ENCODE results near the gene SPTBN1. TPM values are rescaled to one million over a fixed set of nuclear protein-coding genes. Genes with fewer than 3 reads are reported as not detected.
A peak's percentile ranks its signal among the peaks of the same experiment; 100 is the strongest.
"Not testable (repeated sequence)": the region's sequence is repeated elsewhere in the genome, so short reads cannot be mapped to it uniquely, and the experiment has no call there.

The SPTBN1 gene
- total and polyA plus RNA-seq, 7 experiments from 2014 or later, result 43.3 to 207 (median 171) TPM

- no peaks in the 10 kb centered on the region for H3K9me3 Mint-ChIP-seq
- H3K4me1 Mint-ChIP-seq, result peaks cover 0 to 3% (median 0%) of the 10 kb centered on the region in 7 donors
- CTCF ChIA-PET, result no interaction called here
Measured at GRCh38 chr2:54697934-54698333, 241.8 kb downstream of the SPTBN1 start.

GRCh38 chr2:54698926-54699325, 242.8 kb downstream of the SPTBN1 start:
- H3K4me3 Mint-ChIP-seq; H3K27me3 ChIP-seq (ENCODE audit: control insufficient read depth in 2 of 2, insufficient read depth in 2 of 2, low read length in 2 of 2); CTCF ChIA-PET; H3K4me3 ChIP-seq (ENCODE audit: low read length); H3K36me3 ChIP-seq (ENCODE audit: control insufficient read depth in 2 of 3, insufficient read depth in 3 of 3, low read length in 3 of 3); POLR2A ChIA-PET; DNase-seq; H3K9me3 ChIP-seq (ENCODE audit: control insufficient read depth in 2 of 3, low read length in 3 of 3); H3K27ac Mint-ChIP-seq; H3K4me1 ChIP-seq (ENCODE audit: control insufficient read depth in 2 of 2, insufficient read depth in 2 of 2, low read length in 2 of 2); H3K9me3 Mint-ChIP-seq; H3K4me1 Mint-ChIP-seq; H3K36me3 Mint-ChIP-seq; H3K27ac ChIP-seq (ENCODE audit: low read depth, low read length); intact Hi-C loops (cut with micrococcal nuclease); ATAC-seq: not testable (repeated sequence)
- H3K27me3 Mint-ChIP-seq, result peaks cover 0 to 55% (median 7%) of the 10 kb centered on the region in 5 donors

More at GRCh38 chr2:54697934-54698333, 241.8 kb downstream of the SPTBN1 start:
- POLR2A ChIA-PET, result no interaction called here
- Mint-ChIP-seq H3K27me3 (peaks cover 0 to 59% (median 7%) of the 10 kb centered on the region in 5 donors), H3K36me3 (peaks cover 0 to 2% (median 0%) of the 10 kb centered on the region in 5 donors), H3K4me3 (no peak overlapping the region), H3K27ac (no peak overlapping the region)
- Histone ChIP-seq H3K27ac (ENCODE audit: low read depth, low read length) (no peak overlapping the region), H3K4me1 (ENCODE audit: control insufficient read depth in 2 of 2, insufficient read depth in 2 of 2, low read length in 2 of 2) (no peaks in the 10 kb centered on the region), H3K36me3 (ENCODE audit: control insufficient read depth in 2 of 3, insufficient read depth in 3 of 3, low read length in 3 of 3) (no peaks in the 10 kb centered on the region), H3K9me3 (ENCODE audit: control insufficient read depth in 2 of 3, low read length in 3 of 3) (no peaks in the 10 kb centered on the region), H3K27me3 (ENCODE audit: control insufficient read depth in 2 of 2, insufficient read depth in 2 of 2, low read length in 2 of 2) (no peaks in the 10 kb centered on the region), H3K4me3 (ENCODE audit: low read length) (no peak overlapping the region)
- ATAC-seq, result no peak
- intact Hi-C loops (cut with micrococcal nuclease), result loop anchor here in 1 of 2 donors (2.0 kb wide), 1 partner anchor 15 kb away; no protein-coding TSS in a partner anchor
- no peak for DNase-seq

- Histone ChIP-seq H3K27ac (ENCODE audit: low read depth, low read length) (no peak overlapping the region), H3K36me3 (ENCODE audit: control insufficient read depth in 2 of 3, insufficient read depth in 3 of 3, low read length in 3 of 3) (no peaks in the 10 kb centered on the region), H3K4me3 (ENCODE audit: low read length) (no peak overlapping the region), H3K27me3 (ENCODE audit: control insufficient read depth in 2 of 2, insufficient read depth in 2 of 2, low read length in 2 of 2) (no peaks in the 10 kb centered on the region), H3K9me3 (ENCODE audit: control insufficient read depth in 2 of 3, low read length in 3 of 3) (no peaks in the 10 kb centered on the region), H3K4me1 (ENCODE audit: control insufficient read depth in 2 of 2, insufficient read depth in 2 of 2, low read length in 2 of 2) (no peaks in the 10 kb centered on the region)
- H3K9me3 Mint-ChIP-seq, result no peaks in the 10 kb centered on the region
- ATAC-seq, result no peak
- H3K36me3 Mint-ChIP-seq, result no peaks in the 10 kb centered on the region
- no peak for DNase-seq
- CTCF ChIA-PET, result no interaction called here
- H3K27me3 Mint-ChIP-seq, result peaks cover 0 to 55% (median 7%) of the 10 kb centered on the region in 5 donors
- H3K4me3 Mint-ChIP-seq, result no peak overlapping the region
- intact Hi-C loops (cut with micrococcal nuclease), result loop anchor here in 1 of 2 donors (5.0 to 10.0 kb wide), 2 partner anchors 32 to 785 kb away; no protein-coding TSS in a partner anchor
- peaks cover 0 to 2% (median 0%) of the 10 kb centered on the region in 7 donors for H3K4me1 Mint-ChIP-seq
- H3K27ac Mint-ChIP-seq, result no peak overlapping the region
- POLR2A ChIA-PET, result no interaction called here
Measured at GRCh38 chr2:54699665-54700064, 243.5 kb downstream of the SPTBN1 start.

- intact Hi-C loops (cut with micrococcal nuclease), result loop anchor here in 1 of 2 donors (5.0 to 10.0 kb wide), 2 partner anchors 34 to 786 kb away; no protein-coding TSS in a partner anchor
Measured at GRCh38 chr2:54701029-54701428, 244.9 kb downstream of the SPTBN1 start.

GRCh38 chr2:54704238-54704637, 248.1 kb downstream of the SPTBN1 start:
- Histone ChIP-seq H3K27ac (ENCODE audit: low read depth, low read length) (no peak overlapping the region), H3K36me3 (ENCODE audit: control insufficient read depth in 2 of 3, insufficient read depth in 3 of 3, low read length in 3 of 3) (no peaks in the 10 kb centered on the region), H3K4me3 (ENCODE audit: low read length) (no peak overlapping the region), H3K27me3 (ENCODE audit: control insufficient read depth in 2 of 2, insufficient read depth in 2 of 2, low read length in 2 of 2) (no peaks in the 10 kb centered on the region), H3K9me3 (ENCODE audit: control insufficient read depth in 2 of 3, low read length in 3 of 3) (no peaks in the 10 kb centered on the region), H3K4me1 (ENCODE audit: control insufficient read depth in 2 of 2, insufficient read depth in 2 of 2, low read length in 2 of 2) (no peaks in the 10 kb centered on the region)
- Mint-ChIP-seq H3K4me3 (no peak overlapping the region), H3K27ac (no peak overlapping the region), H3K4me1 (peaks cover 0 to 15% (median 0%) of the 10 kb centered on the region in 7 donors), H3K9me3 (no peaks in the 10 kb centered on the region), H3K36me3 (no peaks in the 10 kb centered on the region), H3K27me3 (peaks cover 10 to 55% (median 11%) of the 10 kb centered on the region in 5 donors)
- POLR2A ChIA-PET, result interaction anchor here (0.6 to 0.9 kb wide), 4 partner anchors 11 to 597 kb away, joined by 3 read pairs; no protein-coding TSS in a partner anchor
- ATAC-seq (no peak), DNase-seq (no peak)
- CTCF ChIA-PET, result interaction anchor here (0.6 to 5.0 kb wide), 30 partner anchors 8 to 611 kb away, joined by 3 to 117 read pairs (median 4); no protein-coding TSS in a partner anchor
- intact Hi-C loops (cut with micrococcal nuclease), result loop anchor here (1.0 to 10.0 kb wide), 13 partner anchors 23 to 789 kb away; no protein-coding TSS in a partner anchor

More at GRCh38 chr2:54701029-54701428, 244.9 kb downstream of the SPTBN1 start:
- CTCF ChIA-PET, result no interaction called here
- Mint-ChIP-seq H3K27ac (no peak overlapping the region), H3K4me1 (peaks cover 0 to 2% (median 0%) of the 10 kb centered on the region in 7 donors), H3K36me3 (no peaks in the 10 kb centered on the region), H3K4me3 (no peak overlapping the region), H3K27me3 (peaks cover 0 to 52% (median 2%) of the 10 kb centered on the region in 5 donors), H3K9me3 (no peaks in the 10 kb centered on the region)
- no peak overlapping the region for H3K4me3 ChIP-seq (ENCODE audit: low read length)
- no peaks in the 10 kb centered on the region for H3K9me3 ChIP-seq (ENCODE audit: control insufficient read depth in 2 of 3, low read length in 3 of 3)
- no peaks in the 10 kb centered on the region for H3K27me3 ChIP-seq (ENCODE audit: control insufficient read depth in 2 of 2, insufficient read depth in 2 of 2, low read length in 2 of 2)
- no peak for DNase-seq
- H3K4me1 ChIP-seq (ENCODE audit: control insufficient read depth in 2 of 2, insufficient read depth in 2 of 2, low read length in 2 of 2), result no peaks in the 10 kb centered on the region
- H3K36me3 ChIP-seq (ENCODE audit: control insufficient read depth in 2 of 3, insufficient read depth in 3 of 3, low read length in 3 of 3), result no peaks in the 10 kb centered on the region
- ATAC-seq, result no peak
- H3K27ac ChIP-seq (ENCODE audit: low read depth, low read length), result no peak overlapping the region
- POLR2A ChIA-PET, result no interaction called here

- DNase-seq (peak in 6 of 9 donors; percentile 26 to 69 (median 58)), ATAC-seq (peak; percentile 74)
- Mint-ChIP-seq H3K27ac (no peak overlapping the region), H3K4me3 (no peak overlapping the region), H3K4me1 (peaks cover 0 to 18% (median 0%) of the 10 kb centered on the region in 7 donors), H3K9me3 (no peaks in the 10 kb centered on the region), H3K36me3 (no peaks in the 10 kb centered on the region), H3K27me3 (peaks cover 10 to 59% (median 15%) of the 10 kb centered on the region in 5 donors)
- no peaks in the 10 kb centered on the region for H3K27me3 ChIP-seq (ENCODE audit: control insufficient read depth in 2 of 2, insufficient read depth in 2 of 2, low read length in 2 of 2)
- H3K9me3 ChIP-seq (ENCODE audit: control insufficient read depth in 2 of 3, low read length in 3 of 3), result no peaks in the 10 kb centered on the region
- CTCF ChIA-PET, result interaction anchor here (0.7 to 5.0 kb wide), 30 partner anchors 9 to 612 kb away, joined by 3 to 117 read pairs (median 4); no protein-coding TSS in a partner anchor
- intact Hi-C loops (cut with micrococcal nuclease), result loop anchor here (1.0 to 10.0 kb wide), 14 partner anchors 24 to 790 kb away; no protein-coding TSS in a partner anchor
- POLR2A ChIA-PET, result interaction anchor here (0.6 to 1.3 kb wide), 7 partner anchors 10 to 598 kb away, joined by 3 to 4 read pairs (median 3); partner anchors contain the start of gene EML6
- H3K4me3 ChIP-seq (ENCODE audit: low read length), result no peak overlapping the region
- no peak overlapping the region for H3K27ac ChIP-seq (ENCODE audit: low read depth, low read length)
- H3K36me3 ChIP-seq (ENCODE audit: control insufficient read depth in 2 of 3, insufficient read depth in 3 of 3, low read length in 3 of 3), result no peaks in the 10 kb centered on the region
- no peaks in the 10 kb centered on the region for H3K4me1 ChIP-seq (ENCODE audit: control insufficient read depth in 2 of 2, insufficient read depth in 2 of 2, low read length in 2 of 2)
Measured at GRCh38 chr2:54704688-54705605, 248.8 kb downstream of the SPTBN1 start.

All from naive thymus-derived CD4-positive, alpha-beta T cell (primary cell).